ENCODE results near the gene RNF133.
"Not testable (repeated sequence)": the region's sequence is repeated elsewhere in the genome, so short reads cannot be mapped to it uniquely, and the experiment has no call there.

RNF133 gene

GRCh38 chr7:122691569-122692235 lies 7.2 kb downstream of the RNF133 start:
- TF ChIP-seq, protein P1, sequence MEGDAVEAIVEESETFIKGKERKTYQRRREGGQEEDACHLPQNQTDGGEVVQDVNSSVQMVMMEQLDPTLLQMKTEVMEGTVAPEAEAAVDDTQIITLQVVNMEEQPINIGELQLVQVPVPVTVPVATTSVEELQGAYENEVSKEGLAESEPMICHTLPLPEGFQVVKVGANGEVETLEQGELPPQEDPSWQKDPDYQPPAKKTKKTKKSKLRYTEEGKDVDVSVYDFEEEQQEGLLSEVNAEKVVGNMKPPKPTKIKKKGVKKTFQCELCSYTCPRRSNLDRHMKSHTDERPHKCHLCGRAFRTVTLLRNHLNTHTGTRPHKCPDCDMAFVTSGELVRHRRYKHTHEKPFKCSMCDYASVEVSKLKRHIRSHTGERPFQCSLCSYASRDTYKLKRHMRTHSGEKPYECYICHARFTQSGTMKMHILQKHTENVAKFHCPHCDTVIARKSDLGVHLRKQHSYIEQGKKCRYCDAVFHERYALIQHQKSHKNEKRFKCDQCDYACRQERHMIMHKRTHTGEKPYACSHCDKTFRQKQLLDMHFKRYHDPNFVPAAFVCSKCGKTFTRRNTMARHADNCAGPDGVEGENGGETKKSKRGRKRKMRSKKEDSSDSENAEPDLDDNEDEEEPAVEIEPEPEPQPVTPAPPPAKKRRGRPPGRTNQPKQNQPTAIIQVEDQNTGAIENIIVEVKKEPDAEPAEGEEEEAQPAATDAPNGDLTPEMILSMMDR (IDR thresholded peaks at IDR 0.05) = no peak
- no peak overlapping the region for H3K4me3 ChIP-seq
- DNase-seq (ENCODE audit: low spot score) = no peak
- H3K27ac ChIP-seq = no peak overlapping the region

DNA sequence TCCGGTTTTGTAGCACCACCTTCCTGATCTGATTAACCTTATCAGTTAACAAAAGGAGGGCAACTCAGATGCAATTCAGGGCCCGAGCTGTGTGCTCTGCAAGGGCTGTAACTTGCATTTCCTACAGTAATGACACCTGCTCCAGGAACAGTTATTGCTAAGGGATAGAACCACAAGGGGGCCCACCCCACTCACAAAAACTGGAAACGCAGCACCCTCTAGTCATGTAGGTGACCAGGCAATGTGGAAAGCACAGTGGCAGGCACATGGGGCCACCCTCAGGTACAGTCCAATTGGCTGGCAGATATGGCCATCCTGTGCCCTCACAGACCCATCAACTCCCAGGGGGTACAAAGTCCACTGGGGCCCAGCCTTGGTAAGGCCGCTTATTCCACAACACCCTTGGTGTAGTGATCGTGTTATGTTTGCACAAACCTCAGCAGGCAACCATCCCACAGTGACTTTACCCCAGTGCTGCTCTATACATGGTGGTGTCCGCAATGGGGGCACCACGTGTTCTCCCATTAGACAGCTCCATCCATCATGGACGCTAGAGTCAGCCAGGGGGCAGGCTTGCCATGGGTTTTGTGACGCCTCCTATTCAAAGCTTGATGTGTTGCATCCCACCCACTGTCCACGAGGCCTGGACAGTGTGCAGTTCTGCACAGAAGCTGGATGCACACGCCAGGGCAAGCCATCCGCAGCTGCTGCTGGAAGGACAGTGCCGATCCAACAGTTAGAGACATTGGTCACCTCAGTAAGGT lies 9.4 kb downstream of the RNF133 start:
- no peak overlapping the region for H3K4me3 ChIP-seq
- H3K27ac ChIP-seq = no peak overlapping the region
- no peak for DNase-seq (ENCODE audit: low spot score)
- TF ChIP-seq, protein P1 (IDR thresholded peaks at IDR 0.05) = no peak

- no peak for DNase-seq (ENCODE audit: low spot score)
These were observed 10.4 kb downstream of the RNF133 start for GRCh38 chr7:122688400-122688998.

GRCh38 chr7:122686360-122686878 lies 12.5 kb downstream of the RNF133 start:
- no peak for DNase-seq (ENCODE audit: low spot score)
- TF ChIP-seq, protein P1 (IDR thresholded peaks at IDR 0.05) = no peak
- H3K4me3 ChIP-seq = no peak overlapping the region
- no peak overlapping the region for H3K27ac ChIP-seq

More at GRCh38 chr7:122688400-122688998, 10.4 kb downstream of the RNF133 start:
- H3K27ac ChIP-seq = no peak overlapping the region
- H3K4me3 ChIP-seq = no peak overlapping the region
- TF ChIP-seq, protein P1 (IDR thresholded peaks at IDR 0.05) = no peak

DNA sequence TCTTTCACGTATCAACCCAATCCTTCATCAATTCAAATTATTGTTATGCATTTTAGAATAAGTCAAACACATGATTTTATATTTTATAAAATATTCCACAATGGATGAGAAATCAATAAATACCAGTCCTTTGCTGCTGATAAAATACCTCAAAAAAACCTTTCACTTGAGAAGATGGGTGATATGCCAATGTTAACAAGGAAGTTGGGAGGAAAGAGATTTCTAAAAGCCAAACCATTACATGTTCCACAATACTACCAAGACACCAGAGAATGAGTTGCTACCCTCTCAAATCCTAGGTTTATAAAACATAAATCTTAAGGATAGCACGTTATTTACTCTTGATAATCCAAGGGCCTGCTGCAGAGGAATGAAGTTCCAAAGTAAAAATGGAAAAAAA lies 14.4 kb downstream of the RNF133 start:
- TF ChIP-seq, protein P1 (IDR thresholded peaks at IDR 0.05) = no peak
- no peak overlapping the region for H3K27ac ChIP-seq
- no peak for DNase-seq (ENCODE audit: low spot score)
- no peak overlapping the region for H3K4me3 ChIP-seq

DNA sequence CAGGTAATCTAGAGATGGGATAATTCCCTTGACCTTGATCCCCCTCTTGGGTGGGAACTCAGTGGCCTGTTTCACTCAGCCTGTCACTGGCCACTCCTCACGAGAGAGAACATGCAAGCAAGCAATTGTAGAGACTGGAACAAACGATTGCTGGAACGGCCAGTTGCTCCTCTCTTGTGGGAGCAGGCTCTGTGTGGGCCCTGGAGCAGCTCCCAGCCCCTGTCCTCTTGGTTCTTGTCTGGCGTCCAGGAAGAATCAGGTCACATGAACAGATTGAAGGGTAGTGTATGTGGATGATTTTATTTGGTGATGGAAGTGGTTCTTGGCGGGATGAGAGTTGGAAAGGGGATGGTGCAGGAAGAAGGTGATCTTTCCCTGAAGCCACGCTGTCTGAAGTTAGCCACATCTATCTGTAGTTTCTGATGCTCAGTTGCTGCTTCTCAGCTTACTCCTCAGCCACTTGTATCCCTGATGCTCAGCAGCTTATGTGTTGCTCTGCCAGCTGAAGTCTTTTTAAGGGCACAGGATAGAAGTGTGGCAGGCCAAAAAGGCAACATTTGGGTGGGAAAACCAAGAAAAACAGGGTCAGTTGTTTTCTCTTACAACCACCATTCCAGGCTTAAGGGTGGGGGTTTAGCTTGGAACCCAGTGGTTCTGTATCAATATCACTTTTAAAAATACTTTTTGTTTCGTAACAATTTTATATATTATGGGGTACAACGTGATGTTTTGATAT lies 15.9 kb downstream of the RNF133 start:
- DNase-seq (ENCODE audit: low spot score) = no peak
- Histone ChIP-seq H3K4me3 (no peak overlapping the region), H3K27ac (no peak overlapping the region)
- TF ChIP-seq, protein P1 (IDR thresholded peaks at IDR 0.05) = no peak

DNA sequence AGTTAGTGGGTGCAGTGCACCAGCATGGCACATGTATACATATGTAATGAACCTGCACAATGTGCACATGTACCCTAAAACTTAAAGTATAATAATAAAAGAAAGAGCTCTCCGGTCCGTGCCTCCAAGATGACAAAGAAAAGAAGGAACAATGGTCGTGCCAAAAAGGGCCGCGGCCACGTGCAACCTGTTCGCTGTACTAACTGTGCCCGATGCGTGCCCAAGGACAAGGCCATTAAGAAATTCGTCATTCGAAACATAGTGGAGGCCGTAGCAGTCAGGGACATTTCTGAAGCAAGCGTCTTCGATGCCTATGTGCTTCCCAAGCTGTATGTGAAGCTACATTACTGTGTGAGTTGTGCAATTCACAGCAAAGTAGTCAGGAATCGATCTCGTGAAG lies 17.7 kb downstream of the RNF133 start:
- not testable (repeated sequence) for DNase-seq (ENCODE audit: low spot score); H3K27ac ChIP-seq; H3K4me3 ChIP-seq

All from coronary artery (tissue), 2 donors.